Left forelimb (tissue), 1 donor: ENCODE measurements around the gene TBC1D14.
A peak's percentile ranks its signal among the peaks of the same experiment; 100 is the strongest.
"Not testable (repeated sequence)": the region's sequence is repeated elsewhere in the genome, so short reads cannot be mapped to it uniquely, and the experiment has no call there.

ENCODE experiments used
- DNase-seq: peaks from one replicate; pipeline ENCODE4 v3.0.0-alpha.2; 2018; ENCODE audit warnings: low spot score

TBC1D14 gene

DNA sequence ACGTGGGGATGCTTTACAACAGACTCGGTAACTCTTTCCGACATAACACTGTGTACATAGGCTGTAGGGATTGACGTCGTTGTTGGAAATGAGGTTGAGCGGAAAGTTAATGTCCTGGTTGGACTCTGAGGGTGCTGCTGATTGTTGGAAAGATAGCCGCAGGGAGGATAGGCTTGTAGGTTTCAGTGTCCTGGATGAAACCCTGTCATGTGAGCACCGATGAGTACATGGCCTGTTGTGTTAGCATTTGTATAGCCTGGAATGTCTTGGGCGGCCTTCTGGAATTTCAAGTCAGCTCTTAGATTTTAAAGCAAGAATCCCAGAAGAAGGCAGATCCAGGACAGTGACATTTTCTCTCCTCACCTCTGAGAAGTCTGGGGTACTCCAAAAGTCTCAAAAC lies 63.3 kb downstream of the TBC1D14 start:
- DNase-seq, result no peak

- DNase-seq, result peak; percentile 87
Observed at GRCh38 chr4:6974138-6974848, 64.7 kb downstream of the TBC1D14 start.

GRCh38 chr4:6977846-6978245 lies 68.2 kb downstream of the TBC1D14 start:
- DNase-seq, result not testable (repeated sequence)

- DNase-seq, result no peak
Observed at GRCh38 chr4:6983544-6984142, 74.0 kb downstream of the TBC1D14 start.

- DNase-seq, result no peak
Observed at GRCh38 chr4:6984612-6985425, 75.2 kb downstream of the TBC1D14 start.

DNA sequence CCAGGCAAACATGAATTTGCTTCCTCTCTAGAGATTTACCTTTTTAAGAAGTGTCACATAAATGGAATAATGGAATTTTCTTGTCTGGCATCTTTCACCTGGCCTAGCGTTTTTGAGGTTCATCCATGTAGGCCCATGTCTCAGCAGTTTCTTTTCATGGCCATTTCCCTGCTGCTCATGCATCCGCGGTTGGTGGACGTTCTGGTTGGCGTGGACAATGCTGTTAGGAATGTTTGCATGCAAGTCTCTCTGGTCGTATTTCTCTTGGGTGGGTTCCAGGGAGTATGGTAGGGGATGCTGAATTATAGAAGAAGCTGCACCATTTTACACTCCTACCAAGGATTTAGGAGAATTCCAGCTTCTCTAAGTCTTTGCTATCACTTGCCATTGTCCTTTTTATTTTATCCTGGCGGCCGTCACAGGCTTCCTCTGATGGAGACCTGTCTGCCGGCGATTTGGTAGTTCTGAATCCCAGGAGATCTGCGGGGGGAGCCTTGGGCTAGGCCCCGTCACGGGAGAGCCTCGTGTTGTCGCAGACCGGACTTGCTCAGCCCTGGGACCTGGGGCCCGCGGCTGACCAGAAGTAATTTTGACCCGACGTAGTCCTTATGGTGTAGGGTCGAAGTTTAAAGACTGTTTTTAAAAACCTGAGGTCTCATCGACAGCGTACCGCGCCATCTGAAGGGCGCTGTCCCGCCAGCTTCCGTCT lies 76.6 kb downstream of the TBC1D14 start:
- no peak for DNase-seq

DNA sequence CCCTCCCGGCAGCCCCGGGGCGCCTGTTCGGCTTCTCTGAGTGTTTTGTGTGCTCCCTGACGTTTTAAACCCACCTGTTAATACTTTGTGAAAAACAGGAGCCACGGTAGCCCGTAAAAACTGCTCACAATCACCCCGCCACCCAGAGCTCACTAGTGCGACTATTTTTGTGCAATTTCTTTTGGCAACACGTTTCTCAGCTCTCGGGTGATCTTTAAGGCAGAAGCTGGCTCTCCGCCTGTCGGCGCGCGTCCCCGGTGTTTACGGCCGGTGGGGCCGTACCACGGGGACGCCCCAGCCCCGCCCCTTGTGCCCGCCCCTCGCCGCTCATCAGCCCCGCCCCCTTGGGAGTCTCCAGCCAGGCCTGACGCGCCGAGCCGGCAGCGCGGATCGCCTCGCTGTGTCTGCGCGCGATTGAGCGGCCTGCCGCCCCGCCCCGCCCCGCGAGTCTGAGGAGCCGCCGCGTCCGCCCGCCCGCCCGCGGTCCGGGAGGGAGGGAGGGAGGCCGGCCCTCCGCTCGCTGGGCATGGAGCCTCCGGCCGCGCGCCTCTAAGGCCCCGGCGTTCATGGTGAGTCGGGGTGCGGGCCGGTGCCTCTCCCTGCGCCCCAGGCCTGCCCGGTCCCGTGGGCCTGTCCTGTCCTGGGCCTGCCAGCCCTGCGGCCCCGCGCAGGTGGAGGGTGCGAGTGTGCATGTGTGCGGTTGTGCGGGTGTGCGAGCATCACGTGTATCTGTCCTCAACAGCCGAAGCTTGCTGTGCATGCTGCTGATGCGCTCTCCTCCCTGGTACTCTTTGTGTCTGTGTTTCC lies 77.4 kb downstream of the TBC1D14 start:
- peak; percentile 96 for DNase-seq

- no peak for DNase-seq
Observed at GRCh38 chr4:6987588-6987961, 77.9 kb downstream of the TBC1D14 start.

GRCh38 chr4:6988016-6988715 lies 78.5 kb downstream of the TBC1D14 start:
- DNase-seq, result no peak

DNA sequence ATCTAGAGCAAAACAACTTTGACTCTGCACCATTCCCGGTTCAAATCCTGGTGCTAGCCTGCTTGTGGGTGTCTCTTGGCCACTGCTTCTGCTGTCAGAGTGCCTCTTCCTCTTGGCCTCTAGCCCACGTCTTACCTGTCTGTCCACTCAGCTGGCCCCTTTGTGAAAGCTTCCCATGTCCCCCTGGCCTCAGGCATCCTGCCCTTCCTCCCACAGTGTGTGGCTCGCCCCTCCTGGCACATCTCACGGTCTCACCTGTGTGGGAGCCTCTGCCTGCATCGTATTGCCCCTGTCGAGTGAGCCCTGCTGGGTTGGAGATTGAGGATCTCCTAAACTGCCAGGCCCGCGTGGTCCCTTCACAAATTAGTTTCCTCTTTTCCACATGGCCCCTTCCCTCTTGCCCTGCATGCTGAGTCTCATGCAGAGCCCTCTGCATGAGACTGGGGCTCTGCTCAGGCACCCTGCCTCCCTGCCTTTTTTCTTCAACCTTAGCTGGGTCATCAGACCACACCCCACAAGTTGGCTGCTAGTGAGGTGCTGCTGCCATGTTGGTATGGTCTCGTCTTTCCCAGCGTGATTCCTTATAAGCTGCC lies 79.8 kb downstream of the TBC1D14 start:
- DNase-seq, result no peak

GRCh38 chr4:6990661-6991060 lies 81.0 kb downstream of the TBC1D14 start:
- no peak for DNase-seq

- DNase-seq, result no peak
Observed at GRCh38 chr4:6991249-6991648, 81.6 kb downstream of the TBC1D14 start.

DNA sequence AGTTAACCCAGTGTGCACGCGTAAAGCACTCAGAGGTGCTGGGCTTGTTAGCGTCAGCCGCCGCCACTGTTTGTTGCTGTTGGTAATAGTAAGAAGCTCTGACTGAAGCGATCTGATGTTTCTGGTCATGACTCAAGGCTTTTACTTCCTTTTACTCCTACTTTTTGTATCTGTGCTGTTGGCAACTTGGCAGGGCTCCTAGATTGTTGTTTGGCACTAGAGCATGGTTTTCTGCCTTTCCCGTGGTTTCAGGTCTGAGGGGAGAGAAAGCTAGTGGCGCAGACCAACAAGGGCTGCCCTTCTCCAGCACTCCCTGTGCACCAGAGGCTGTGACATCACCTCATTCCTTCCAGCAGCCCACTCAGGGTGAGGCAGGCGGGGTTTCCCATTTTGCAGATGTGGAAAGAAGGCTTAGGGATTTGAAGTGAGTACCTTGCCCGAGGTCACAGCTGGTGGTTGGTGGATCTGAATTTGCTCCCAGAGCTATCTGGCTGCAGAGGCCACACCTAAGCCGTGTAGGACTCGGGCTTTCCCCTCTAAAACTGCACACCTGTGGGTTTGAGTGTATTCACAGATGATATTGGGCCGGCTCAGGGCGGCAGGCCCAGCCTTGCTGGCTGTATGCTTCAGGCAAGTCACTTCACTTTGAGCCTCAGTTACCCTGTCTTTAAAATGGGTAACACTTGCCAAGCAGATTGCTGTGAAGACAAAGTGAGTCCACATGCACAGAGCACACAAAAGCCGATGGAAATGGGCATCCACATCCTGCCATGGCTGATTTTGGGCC lies 82.3 kb downstream of the TBC1D14 start:
- DNase-seq, result no peak

DNA sequence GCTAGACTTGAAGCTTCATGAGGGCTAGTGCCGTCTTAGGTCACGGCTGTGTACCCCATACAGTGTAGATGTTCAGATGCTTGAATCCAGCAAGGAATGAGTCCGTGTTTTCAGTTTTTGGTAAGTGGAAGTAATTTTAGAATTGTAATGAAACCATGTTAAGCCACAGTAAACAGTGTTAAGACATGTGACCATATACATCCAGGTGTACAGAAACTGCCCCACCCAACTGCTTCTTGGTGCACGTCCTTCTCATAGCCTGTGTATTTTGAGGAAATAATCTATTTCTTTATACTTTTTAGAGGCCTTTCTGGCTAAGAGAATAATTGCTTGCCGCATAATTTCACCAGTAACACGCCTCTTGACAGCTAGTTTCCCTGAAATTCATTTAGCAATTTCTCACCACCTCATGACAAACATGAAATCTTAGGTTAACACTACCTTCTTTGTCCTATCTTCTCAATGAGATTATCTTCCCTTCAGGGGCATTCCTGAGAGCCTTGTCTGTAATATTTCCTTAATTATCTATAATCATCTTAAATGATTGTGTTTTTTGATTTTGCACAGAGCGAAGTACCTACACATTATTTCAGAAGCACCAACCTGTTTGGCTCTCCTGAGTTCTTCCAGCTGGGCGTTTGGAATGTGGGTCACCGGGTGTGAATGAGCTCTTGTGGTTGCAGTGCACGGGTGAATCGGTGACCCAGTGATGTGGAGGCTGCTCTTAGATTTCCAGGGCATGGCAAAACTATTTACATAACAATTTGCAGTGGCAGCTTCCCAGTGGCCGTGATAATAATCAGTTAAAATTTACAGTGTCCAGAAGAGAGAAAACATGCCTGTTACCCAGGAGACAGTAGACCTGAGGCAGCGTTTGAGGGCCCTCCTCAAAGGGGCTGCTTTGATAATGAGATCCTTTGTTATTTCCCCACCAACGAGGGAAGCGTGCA lies 83.4 kb downstream of the TBC1D14 start:
- no peak for DNase-seq

DNA sequence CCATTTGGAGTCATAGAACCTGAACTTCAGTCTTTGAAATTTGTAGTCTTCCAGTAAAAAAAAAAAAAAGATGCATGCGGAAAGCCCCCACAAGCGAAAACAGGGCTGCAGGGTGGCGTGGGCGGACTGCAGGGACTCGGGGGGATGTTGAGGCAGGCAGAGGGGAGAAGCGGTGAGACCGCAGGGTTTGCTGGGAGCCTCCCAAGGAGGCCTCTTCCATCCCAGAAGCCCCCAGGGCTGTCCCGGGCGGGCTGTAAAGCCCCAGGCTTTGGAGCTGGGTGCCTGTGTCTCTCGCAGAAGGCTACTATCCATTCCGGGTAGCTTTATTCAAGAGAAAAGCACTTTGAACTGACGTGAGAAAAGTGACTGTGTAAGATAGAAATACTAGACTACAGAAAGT lies 86.9 kb downstream of the TBC1D14 start:
- DNase-seq, result no peak

- no peak for DNase-seq
Observed at GRCh38 chr4:6999172-7000086, 89.8 kb downstream of the TBC1D14 start.

DNA sequence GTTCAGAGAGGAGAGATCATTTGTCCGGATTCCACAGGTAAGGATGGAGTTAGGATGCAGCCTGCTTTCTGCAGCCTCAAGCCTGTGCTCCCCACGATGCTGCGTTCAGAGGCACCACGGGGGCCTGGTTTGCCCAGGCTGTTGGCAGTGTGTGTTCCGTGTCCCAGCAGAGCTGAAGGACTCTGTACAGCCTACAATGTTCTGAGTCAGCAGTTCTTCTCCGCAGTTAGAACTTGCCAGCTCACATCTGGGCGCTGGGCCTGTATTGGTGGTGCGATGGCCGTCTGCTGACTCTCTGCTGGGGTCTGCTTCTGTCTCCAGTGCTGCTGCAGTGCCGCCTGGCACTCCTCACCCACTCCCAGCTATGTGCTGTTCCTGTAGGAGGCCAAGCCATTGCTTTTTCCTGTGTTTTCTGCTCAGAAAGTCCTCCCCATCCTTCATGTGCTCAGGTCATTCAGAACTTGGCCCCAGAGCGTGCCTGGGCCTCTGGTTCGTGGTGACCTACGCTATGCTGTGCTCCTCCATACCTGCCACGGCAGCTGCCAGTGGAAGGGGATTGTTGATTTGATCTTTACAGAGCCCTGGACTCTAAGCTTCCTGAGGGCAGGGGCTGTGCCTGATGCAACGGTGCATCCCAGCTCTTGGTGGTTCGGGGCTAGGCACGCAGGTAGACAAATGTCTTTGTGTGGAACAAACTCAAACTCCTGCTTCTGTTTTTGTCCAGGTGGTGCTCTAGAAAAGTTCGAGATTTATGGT lies 91.0 kb downstream of the TBC1D14 start:
- DNase-seq, result no peak
